CD4-positive, alpha-beta T cell treated with Interferon alpha-2 for 1 hour (primary cell): ENCODE data around the gene AQP3.
A peak's percentile ranks its signal among the peaks of the same experiment; 100 is the strongest.
"Not testable (repeated sequence)": the region's sequence is repeated elsewhere in the genome, so short reads cannot be mapped to it uniquely, and the experiment has no call there.

Experiments
- DNase-seq, 2 donors: peaks; one replicate each; pipeline ENCODE4 v3.0.0-alpha.2; 2020 to 2022

The AQP3 gene

DNA sequence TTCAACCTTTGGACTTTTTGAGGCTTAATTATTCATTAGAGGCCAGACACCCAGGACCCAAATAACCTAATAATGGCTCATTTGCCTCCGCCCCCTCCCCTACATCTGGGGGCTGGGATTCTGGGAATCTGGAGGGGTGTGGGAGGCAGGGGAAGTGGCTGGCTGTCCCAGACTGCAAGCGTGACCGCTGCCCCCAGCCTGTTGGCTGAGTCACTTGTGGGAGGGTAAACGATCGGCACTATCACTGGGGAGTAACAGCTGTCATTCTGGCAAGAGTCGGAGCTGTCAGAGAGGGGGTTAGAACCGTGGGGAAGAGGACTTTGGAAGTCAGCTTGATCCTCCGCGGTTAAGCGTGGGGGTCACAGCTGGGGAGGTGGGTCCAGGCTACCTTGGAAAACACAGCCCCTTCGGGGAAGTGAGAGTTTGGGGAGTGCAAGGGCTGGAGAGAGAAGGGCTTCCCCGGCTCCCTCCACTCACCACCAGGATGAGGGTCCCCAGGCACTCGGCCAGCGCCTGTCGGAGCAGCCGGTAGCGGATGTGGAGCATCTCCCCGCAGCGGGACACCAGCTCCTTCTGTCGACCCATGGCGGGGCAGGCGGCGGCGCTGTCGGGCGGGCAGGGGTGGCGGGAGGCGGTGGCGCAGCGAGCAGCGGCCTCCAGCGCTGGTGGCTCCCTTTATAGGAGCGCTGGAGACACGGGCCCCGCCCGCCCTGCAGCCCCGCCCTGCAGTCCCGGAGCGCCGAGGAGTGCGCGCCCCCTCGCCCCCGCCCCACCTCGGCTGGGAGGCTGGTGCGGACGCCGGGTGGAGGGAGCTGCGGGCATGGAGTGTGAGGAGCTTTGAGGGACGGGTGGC, at the start of gene AQP3:
TSS of gene AQP3 (minus strand) at position 648 of the 853 bp plus-strand sequence. CDS start at position 585, 63 bp downstream.
- peak; percentile 69 to 85 for DNase-seq

DNA sequence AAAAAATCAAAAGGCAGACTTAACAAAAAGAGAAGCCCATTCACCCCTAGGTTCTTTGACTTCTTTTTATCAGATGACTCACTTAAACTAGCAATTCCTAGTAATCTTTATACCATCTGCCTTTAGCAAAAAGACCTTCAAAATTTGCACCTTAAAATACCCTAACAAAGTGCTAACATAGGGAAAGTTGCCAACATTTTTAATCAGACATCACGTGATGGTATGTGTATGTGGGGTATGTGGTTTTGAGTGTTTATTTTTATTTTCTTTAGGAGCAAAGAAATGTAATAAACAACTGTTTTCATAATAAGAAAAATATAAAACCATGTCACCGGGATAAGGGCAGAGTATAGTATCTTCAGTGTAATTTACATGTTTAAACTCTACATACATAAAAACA, 46.4 kb upstream of the AQP3 start:
- not testable (repeated sequence) for DNase-seq

DNA sequence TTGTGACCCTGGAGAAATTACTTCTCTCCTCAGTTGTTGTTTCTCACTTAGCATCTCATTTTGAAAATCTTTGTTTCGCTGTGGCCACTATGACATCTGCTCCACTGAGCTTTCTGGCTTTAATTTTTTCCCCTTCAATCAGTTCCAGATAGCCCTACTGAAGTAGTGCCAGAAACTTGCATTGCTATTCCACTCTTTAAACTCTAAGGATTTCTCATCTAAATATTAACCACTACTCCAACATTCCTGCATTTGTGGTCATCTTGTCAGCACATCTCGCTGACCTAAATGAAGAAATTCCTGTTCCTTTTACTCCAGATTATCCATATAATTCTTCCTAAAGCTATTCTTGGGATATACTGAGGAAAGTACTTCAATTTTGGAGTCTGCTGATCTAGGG, 41.7 kb upstream of the AQP3 start:
- DNase-seq: no peak

DNA sequence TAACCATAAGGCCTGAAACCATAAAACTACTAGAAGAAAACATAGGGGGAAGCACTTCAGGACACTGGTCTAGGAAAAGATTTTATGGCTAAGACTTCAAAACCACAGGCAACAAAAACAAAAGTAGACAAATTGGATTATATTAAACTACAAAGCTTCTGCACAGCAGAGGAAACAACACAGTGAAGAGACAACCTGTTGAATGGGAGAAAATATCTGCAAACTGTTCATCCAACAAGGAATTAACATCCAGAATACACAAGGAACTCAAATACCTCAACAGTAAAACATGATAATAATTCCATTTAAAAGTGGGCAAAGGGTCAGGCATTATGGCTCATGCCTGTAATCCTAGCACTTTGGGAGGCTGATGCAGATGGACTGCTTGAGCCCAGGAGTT, 37.9 kb upstream of the AQP3 start:
- DNase-seq: not testable (repeated sequence)

DNA sequence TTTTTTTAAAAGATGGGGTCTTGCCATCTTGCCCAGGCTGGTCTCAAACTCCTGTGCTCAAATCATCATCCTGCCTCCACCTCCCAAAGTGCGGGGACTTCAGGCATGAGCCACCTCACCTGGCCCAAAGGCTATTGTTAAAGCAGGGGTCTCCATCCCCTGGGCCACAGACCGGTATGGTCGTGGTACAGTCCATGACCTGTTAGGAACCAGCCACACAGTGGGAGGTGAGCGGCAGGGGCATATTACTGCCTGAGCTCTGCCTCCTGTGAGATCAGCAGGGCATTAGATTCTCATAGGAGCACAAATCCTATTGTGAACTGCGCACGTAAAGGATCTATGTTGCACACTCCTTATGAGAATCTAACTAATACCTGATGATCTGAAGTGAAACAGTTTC, 33.6 kb upstream of the AQP3 start:
- no peak for DNase-seq

DNA sequence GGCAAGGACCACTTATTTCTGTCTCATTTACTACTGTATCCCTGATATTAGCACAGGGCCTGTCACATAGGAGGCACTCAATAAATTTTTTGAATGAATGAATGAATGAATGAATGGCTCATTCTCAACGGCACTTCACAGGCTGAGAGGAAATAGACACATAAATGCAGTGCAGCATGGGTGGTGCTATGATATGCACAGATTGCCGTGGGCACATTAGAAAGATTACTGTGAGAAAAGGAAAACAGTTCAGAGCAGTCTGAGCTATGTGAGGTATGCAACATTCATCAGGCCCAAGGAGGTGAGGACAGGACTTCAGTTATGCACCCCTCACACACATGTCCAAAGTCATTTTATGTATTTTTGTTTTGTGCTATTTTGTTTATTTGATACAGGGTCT, 32.7 kb upstream of the AQP3 start:
- DNase-seq: no peak

DNA sequence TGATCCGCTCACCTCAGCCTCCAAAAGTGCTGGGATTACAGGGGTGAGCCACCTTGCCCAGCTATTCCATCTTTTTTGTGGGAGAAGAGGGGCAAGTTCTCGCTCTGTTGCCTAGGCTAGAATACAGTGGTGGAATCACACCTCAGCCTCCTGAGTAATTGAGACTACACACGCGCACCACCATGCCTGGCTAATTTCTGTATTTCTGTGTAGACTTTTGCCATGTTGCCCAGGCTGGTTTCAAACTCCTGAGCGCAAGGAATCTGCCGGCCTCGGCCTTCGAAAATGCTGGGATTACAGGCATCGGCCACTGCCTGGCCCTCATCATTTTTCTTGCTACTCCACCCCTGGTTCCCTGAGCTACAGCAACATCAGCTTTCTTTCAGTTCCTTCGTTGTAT, 29.1 kb upstream of the AQP3 start:
- DNase-seq: no peak

- no peak for DNase-seq
These were observed 28.0 kb upstream of the AQP3 start for GRCh38 chr9:33475357-33475756.

- peak; percentile 98 to 99 for DNase-seq
These were observed 26.4 kb upstream of the AQP3 start, which contains the start of gene NOL6 for GRCh38 chr9:33473643-33474352. Gene NOL6, minus strand, starts transcription at chr9:33473924. Its CDS starts 82 bp downstream, at chr9:33473842.

GRCh38 chr9:33472881-33473615, 25.7 kb upstream of the AQP3 start:
- no peak for DNase-seq

DNA sequence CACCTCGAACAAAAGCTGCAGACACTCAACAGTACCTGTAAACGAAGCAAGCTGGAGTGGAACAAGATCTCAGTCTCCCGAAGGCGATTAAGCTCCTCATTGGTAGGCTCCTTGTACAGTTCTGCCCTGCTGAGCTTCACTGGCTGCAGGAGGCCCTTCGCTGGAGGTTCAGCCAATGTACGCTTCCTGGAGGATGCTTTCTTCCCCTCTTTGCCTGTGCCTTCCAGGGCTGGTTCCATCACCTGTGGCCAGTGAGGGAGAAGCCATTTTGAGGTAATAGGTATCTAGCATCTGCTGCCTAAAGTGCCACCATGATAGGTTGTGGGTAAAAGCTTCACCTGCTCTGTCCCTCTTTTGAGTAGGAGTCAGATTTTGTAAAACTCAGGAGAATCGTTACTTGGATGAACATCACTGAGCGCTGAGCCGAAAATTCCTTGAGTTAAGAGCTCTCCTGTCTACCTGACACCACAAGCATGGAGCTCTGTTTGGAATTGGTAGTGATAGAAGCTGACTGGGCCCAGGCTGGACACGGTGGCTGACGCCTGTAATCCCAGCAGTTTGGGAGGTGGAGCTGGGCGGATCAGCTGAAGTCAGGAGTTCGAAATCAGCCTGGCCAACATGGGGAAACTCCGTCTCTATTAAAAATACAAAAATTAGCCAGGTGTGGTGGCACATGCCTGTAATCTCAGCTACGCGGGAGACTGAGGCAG, 24.9 kb upstream of the AQP3 start:
- DNase-seq: no peak

- DNase-seq: no peak
These were observed 24.0 kb upstream of the AQP3 start for GRCh38 chr9:33471361-33471760.

GRCh38 chr9:33469891-33470290, 22.5 kb upstream of the AQP3 start:
- no peak for DNase-seq

DNA sequence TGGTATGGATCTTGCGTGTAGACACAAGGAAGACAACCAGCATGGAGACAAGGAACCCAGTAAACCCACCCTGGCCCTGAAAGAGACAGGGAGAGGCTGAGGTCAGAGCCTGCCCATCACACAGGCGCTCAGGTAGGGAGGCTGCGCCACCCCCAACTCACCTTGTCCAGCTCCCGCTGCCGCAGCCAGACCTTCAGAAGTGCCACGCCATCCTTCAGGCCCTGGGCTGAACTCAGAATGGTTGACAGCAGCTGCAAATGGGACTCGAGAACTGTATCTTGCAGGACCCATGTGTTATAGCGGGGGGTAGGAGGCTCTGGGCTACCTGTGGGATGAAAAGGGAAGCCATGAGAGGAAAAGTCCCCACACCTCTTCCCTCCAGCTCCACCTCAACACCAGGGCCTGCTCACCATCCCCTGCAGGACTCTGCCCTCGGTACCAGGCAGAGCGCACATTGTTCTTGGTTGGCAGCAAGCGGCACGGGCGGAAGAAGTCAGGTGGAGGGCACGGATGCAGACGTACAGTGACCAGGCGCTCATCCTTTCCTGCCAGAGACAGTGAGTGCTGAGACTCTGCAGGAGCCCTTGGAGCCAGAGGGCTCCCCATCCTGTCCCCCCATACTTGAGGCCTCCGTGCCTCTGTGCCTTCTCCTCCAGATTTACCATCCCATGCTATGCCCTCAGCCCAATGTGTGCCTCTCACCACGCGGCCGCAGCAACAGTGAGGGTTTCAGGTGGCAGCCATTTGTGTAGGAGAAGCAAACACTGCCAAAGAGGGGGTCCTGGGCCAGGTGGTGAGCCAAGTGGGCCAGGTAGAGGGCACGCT, 21.6 kb upstream of the AQP3 start:
- DNase-seq: no peak

DNA sequence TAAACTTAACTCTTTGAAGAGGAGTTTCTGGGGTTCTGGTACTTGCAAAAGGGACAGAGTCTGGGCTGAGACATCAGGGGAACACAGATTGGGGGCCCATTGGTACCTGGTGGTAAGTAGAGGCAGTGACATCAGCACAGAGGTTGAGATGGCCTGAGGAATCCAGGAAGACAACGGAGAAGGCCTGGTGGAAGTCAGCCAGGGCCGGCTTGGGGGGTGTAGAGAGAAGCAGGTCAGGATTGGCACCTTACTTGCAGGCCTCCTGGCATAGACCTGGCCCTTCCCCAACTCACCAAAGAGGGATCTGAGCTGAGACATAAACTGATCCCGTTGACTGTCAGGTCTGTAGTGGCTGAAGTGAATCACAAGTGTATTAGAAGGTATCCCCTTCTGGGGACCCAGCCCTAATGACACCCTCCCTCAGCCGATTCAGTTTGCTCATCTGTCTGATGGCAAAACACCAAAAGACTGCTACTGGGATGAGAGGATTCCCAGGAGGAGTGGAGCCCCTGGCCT, 20.9 kb upstream of the AQP3 start:
- DNase-seq: no peak

DNA sequence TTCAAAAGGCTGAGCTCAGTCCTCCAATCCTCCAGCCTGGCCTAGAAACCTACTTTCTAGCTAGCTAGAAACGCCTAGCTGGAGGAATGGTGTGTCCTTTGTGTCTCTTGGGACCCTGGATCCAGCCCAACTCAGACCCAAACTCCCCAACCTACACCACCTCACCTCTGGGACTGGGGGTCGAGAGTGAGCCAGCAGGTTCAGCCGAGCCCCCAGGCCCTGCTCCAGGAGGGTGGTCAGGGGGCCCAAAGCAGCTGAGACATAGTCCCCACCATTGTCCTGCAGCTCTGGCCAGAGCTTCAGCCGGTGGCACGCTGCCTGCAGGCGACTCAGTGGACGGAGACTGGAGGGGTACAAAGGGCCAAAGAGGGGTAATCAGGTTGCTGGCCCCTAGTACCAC, 20.1 kb upstream of the AQP3 start:
- no peak for DNase-seq

GRCh38 chr9:33466565-33467495, 19.4 kb upstream of the AQP3 start:
- peak; percentile 46 to 78 for DNase-seq

- DNase-seq: no peak
These were observed 18.5 kb upstream of the AQP3 start for GRCh38 chr9:33465596-33466564.

DNA sequence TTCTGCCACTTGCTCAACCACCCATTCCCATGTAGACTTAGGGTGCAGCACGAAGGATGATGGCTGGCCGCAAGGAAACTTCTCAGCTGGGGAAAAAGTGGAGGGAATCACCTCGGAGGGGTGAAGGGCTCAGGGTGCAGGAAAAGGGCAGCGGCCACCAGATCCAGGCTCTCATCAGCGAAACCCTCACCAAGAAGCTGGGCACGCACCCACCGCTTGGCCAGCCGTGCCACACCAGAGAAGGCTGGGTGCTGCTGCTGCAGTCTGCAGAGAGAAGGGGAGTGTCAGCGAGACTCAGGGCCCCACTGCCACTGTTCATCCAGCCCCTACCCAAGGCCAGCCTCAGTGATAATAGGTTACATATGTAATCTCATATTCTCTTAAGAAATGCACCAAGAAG, 17.7 kb upstream of the AQP3 start:
- DNase-seq: no peak
